Thoracic aorta (tissue), 2 donors: Measurements from ENCODE around the gene PPARA. TPM values are rescaled to one million over a fixed set of nuclear protein-coding genes. Genes with fewer than 3 reads are reported as not detected.

Experiments used
- ATAC-seq: fragments of 150-250 bp; one replicate; pipeline ENCODE4 v1.8.0; 2017; ENCODE audit warnings: low read depth; ENCODE audit not compliant: insufficient number of reproducible peaks, low FRiP score
- DNase-seq: peaks from one replicate; pipeline ENCODE4 v3.0.0-alpha.2; 2020; ENCODE audit warnings: low spot score
- H3K27ac ChIP-seq, 2 donors: fragments of 200-600 bp; sonication (generic); 1 replicate in 1 of 2; 2 replicates in 1 of 2; pipeline ENCODE4 v1.5.1; 2016; ENCODE audit warnings: mild to moderate bottlenecking in 2 of 2, moderate library complexity in 2 of 2
- H3K27me3 ChIP-seq: fragments of 200-600 bp; sonication (generic); replicated peaks from 2 replicates; pipeline ENCODE4 v1.6.0; 2016; ENCODE audit warnings: mild to moderate bottlenecking; ENCODE audit not compliant: insufficient read depth
- H3K36me3 ChIP-seq: fragments of 200-600 bp; sonication (generic); one replicate; pipeline ENCODE4 v1.5.1; 2016
- H3K4me1 ChIP-seq, 2 donors: fragments of 200-600 bp; sonication (generic); 1 replicate in 1 of 2; 2 replicates in 1 of 2; pipeline versions ENCODE4 v1.5.1 to v1.6.0; 2016; ENCODE audit warnings: low read depth in 2 of 2, mild to moderate bottlenecking in 1 of 2; ENCODE audit not compliant: control insufficient read depth in 1 of 2
- H3K4me3 ChIP-seq: fragments of 200-600 bp; sonication (generic); 2 replicates; pipeline ENCODE4 v1.5.1; 2016; ENCODE audit warnings: mild to moderate bottlenecking
- H3K9me3 ChIP-seq: fragments of 200-600 bp; sonication (generic); 2 replicates; pipeline ENCODE4 v1.5.1; 2016
- total RNA-seq, 2 donors: library from RNA; depleted of rRNA; stranded (reverse); fragments of >200 nt; gene quantifications; one replicate each; pipeline versions ENCODE4 v1.1.0 to v1.2.3, GENCODE V29; 2016
- TF ChIP-seq, protein P1 (sequence below): fragments of 200-600 bp; sonication (generic); IDR thresholded peaks from one replicate; pipeline ENCODE4 v1.5.1; 2019; ENCODE audit warnings: antibody characterized with exemption

The PPARA gene
- total RNA-seq, 2 donors from 2014 or later: 21.9 to 67.8 TPM

DNA sequence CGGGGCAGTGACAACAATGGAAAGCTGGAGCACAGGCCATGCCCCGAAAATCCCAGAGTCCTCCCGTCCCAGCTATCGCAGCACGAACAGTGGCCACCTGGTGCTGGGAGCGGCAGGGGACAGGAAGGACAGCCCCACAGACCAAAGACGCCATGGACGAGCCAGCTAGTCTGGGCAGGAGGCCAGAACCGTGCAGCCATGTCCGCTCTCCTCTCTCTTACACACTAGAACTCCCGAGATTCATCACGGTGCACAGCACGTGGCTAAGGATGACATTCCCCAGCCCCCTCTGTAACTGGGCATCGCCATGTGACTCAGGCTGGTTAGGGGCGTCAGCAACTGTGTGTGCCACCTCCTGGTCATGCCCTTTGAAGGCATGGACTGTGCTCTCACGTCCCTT lies 95.2 kb downstream of the PPARA start:
- no peaks in the 10 kb centered on the region for H3K36me3 ChIP-seq
- no peak for DNase-seq
- no peaks in the 10 kb centered on the region for H3K9me3 ChIP-seq
- TF ChIP-seq, protein P1, sequence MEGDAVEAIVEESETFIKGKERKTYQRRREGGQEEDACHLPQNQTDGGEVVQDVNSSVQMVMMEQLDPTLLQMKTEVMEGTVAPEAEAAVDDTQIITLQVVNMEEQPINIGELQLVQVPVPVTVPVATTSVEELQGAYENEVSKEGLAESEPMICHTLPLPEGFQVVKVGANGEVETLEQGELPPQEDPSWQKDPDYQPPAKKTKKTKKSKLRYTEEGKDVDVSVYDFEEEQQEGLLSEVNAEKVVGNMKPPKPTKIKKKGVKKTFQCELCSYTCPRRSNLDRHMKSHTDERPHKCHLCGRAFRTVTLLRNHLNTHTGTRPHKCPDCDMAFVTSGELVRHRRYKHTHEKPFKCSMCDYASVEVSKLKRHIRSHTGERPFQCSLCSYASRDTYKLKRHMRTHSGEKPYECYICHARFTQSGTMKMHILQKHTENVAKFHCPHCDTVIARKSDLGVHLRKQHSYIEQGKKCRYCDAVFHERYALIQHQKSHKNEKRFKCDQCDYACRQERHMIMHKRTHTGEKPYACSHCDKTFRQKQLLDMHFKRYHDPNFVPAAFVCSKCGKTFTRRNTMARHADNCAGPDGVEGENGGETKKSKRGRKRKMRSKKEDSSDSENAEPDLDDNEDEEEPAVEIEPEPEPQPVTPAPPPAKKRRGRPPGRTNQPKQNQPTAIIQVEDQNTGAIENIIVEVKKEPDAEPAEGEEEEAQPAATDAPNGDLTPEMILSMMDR: no peak
- peaks cover 5 to 8% of the 10 kb centered on the region in 2 donors for H3K4me1 ChIP-seq
- ATAC-seq: no peak
- H3K27me3 ChIP-seq: no peaks in the 10 kb centered on the region
- no peak overlapping the region for H3K4me3 ChIP-seq
- H3K27ac ChIP-seq: no peak overlapping the region

DNA sequence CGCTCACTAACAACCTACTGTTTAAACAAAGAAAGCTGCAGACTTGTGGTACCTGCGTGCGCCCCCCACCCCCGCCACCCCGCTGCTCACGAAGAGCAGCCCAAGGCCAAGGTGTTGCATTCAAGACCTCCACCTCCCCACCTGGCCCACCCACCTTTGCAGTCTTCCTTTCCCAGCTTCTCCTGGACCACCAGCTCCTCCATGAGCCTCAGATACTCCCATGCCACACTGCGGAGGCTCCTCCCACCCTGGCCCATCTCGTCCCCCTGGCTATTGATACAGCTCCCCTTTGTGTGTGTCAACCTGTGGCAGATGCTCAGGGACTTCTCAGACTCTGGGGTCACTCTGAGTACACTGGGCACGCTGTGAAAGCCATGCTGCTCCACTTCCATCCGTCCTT lies 95.9 kb downstream of the PPARA start:
- H3K27me3 ChIP-seq: no peaks in the 10 kb centered on the region
- peaks cover 5 to 14% of the 10 kb centered on the region in 2 donors for H3K4me1 ChIP-seq
- no peak overlapping the region for H3K4me3 ChIP-seq
- DNase-seq (no peak), ATAC-seq (no peak)
- TF ChIP-seq, protein P1: no peak
- H3K9me3 ChIP-seq: no peaks in the 10 kb centered on the region
- H3K27ac ChIP-seq: no peak overlapping the region
- no peaks in the 10 kb centered on the region for H3K36me3 ChIP-seq

DNA sequence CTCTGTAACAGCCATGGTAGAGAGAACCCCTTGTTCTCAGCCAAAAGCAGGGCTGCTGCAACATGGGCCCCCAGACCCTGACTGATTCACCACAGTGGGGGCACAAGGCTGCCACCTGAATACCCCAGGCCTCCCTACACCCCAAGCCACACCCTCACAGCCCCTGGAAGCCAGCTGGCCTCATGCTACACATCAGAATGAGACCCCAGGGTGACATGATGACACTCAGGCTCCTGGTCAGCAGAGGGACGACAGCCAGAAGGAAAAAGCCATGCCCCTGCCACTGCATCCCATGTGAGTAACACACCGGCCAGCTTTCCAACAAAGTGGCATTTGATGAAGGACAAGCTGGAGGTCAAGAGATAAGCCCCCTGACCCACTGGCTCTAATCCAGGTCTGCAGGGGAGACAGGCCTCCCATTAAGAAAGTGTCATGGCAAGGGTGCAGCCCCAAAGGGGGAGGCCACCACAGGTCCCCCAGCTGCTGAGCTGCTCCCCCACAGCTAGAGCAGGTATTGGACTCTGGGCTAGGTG lies 97.2 kb downstream of the PPARA start:
- Histone ChIP-seq H3K9me3 (no peaks in the 10 kb centered on the region), H3K4me1 (peaks cover 5 to 20% of the 10 kb centered on the region in 2 donors)
- DNase-seq: no peak

DNA sequence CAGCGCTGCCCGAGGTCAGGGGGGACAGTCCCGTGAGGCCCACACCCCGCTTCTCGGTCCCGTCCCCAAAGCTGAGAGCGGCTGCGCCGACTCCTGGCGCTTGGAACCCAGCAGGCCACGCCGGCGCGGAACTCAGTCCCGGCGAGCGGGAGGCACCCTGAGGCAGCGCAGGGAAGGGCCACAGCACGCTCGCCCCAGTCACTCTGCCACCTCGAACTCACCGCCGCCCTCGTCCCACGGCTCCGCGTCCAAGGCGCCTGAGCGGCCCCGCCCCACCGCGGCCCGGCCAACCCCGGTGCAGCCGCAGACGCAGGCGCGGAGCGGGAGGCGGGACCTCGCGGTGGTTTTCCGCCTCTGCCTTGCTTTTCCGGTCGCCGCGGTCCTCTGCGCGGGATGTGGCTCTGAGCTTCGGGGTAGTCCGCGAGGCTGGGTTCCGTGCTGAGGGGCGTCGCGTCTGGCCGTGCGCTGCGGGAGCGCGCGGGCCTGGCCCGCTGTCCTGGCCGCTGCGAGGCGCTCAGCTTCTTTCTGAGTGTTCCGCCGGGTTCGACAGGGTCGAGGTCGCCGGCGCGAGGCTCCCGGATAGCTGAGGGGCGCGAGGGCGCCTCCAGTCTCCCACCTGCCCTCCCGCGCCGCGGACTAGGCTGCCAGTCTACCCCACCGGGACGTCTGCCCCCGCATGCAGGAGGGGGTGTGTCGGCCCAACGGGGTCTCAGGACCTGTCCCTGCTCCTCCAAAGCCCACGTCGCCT lies 99.9 kb downstream of the PPARA start, which contains the start of gene CDPF1:
CDPF1 (minus strand) TSS at position 259 of the 748 bp plus-strand sequence. CDS start 2,009 bp downstream, outside the sequence.
- ATAC-seq (peak; percentile 47), DNase-seq (peak; percentile 30)
- H3K27me3 ChIP-seq: no peaks in the 10 kb centered on the region
- H3K36me3 ChIP-seq: no peaks in the 10 kb centered on the region
- H3K4me3 ChIP-seq: peak within 1 kb of the TSS; percentile 75
- H3K27ac ChIP-seq: peak within 1 kb of the TSS; percentile 62 to 67
- peaks cover 5 to 20% of the 10 kb centered on the region in 2 donors for H3K4me1 ChIP-seq
- TF ChIP-seq, protein P1: no peak
- no peaks in the 10 kb centered on the region for H3K9me3 ChIP-seq

More for the DNA sequence above, 97.2 kb downstream of the PPARA start:
- ATAC-seq: no peak
- no peaks in the 10 kb centered on the region for H3K36me3 ChIP-seq
- H3K4me3 ChIP-seq: no peak overlapping the region
- no peak overlapping the region for H3K27ac ChIP-seq
- H3K27me3 ChIP-seq: no peaks in the 10 kb centered on the region
- TF ChIP-seq, protein P1: no peak

DNA sequence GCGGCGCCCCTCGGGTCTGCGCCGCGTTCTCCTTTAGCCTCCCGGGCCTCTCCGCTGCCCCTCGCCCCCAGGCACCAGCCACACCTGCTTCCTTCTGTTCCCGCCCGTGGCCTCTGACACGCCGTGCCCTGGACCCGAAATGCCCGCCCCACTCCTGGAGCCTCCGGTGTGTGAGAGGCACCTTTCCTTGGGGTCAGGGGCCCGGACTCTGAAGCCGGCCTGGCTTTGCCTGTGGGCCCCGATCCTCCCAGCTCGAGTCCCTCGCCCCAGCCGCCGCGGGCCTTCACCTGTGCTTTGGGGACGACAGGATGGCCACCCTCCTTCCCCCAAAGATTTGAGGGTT lies 100.4 kb downstream of the PPARA start:
- no peaks in the 10 kb centered on the region for H3K36me3 ChIP-seq
- no peaks in the 10 kb centered on the region for H3K9me3 ChIP-seq
- H3K27me3 ChIP-seq: no peaks in the 10 kb centered on the region
- ATAC-seq: no peak
- TF ChIP-seq, protein P1: no peak
- no peak for DNase-seq
- H3K27ac ChIP-seq: peak overlapping the region in 1 of 2 donors; percentile 67
- peaks cover 5 to 20% of the 10 kb centered on the region in 2 donors for H3K4me1 ChIP-seq
- H3K4me3 ChIP-seq: peak overlapping the region; percentile 75
